Tibial nerve (tissue), 4 donors: ENCODE results near the gene UNC119. TPM values are rescaled to one million over a fixed set of nuclear protein-coding genes. Genes with fewer than 3 reads are reported as not detected.

ENCODE experiments used
- DNase-seq, 2 donors: peaks; one replicate each; pipeline ENCODE4 v3.0.0-alpha.2; 2019; ENCODE audit warnings: low spot score in 2 of 2
- H3K27ac ChIP-seq, 4 donors: fragments of 200-600 bp; sonication (generic) in 3 of 4; one replicate each; pipeline ENCODE4 v1.5.1; 2017 to 2019; ENCODE audit warnings: mild to moderate bottlenecking in 1 of 4
- H3K27me3 ChIP-seq, 2 donors: fragments of 200-600 bp; sonication (generic) in 1 of 2; one replicate each; pipeline versions ENCODE4 v1.5.1 to v1.6.0; 2017 to 2019
- H3K36me3 ChIP-seq, 3 donors: fragments of 200-600 bp; sonication (generic); one replicate each; pipeline ENCODE4 v1.5.1; 2018 to 2019
- H3K4me1 ChIP-seq, 4 donors: fragments of 200-600 bp; sonication (generic) in 3 of 4; one replicate each; pipeline ENCODE4 v1.5.1; 2017 to 2019
- H3K4me3 ChIP-seq, 4 donors: fragments of 200-600 bp; sonication (generic) in 3 of 4; one replicate each; pipeline ENCODE4 v1.5.1; 2017 to 2019; ENCODE audit warnings: mild to moderate bottlenecking in 1 of 4, moderate library complexity in 1 of 4
- H3K9me3 ChIP-seq, 4 donors: fragments of 200-600 bp; sonication (generic) in 3 of 4; one replicate each; pipeline ENCODE4 v1.5.1; 2017 to 2019
- CTCF ChIP-seq, 5 experiments: fragments of 200-600 bp in 3 of 5; fragments of 450-650 bp in 2 of 5; sonication (generic) in 3 of 5; IDR thresholded peaks; one replicate each; pipeline ENCODE4 v1.5.1; 2016 to 2019; ENCODE audit warnings: antibody characterized with exemption in 5 of 5, mild to moderate bottlenecking in 3 of 5, moderate library complexity in 2 of 5
- EP300 ChIP-seq, 2 donors: sonication (generic); formaldehyde crosslinking; IDR thresholded peaks; one replicate each; pipeline ENCODE4 v1.6.1; 2017; ENCODE audit warnings: antibody characterized with exemption in 2 of 2, mild to moderate bottlenecking in 1 of 2
- POLR2A ChIP-seq, 2 donors: fragments of 450-650 bp; IDR thresholded peaks; one replicate each; pipeline ENCODE4 v1.6.1; 2017; ENCODE audit warnings: antibody characterized with exemption in 2 of 2, mild to moderate bottlenecking in 2 of 2, moderate library complexity in 2 of 2
- WGBS, 2 donors: methylation state at CpG; one replicate each; pipeline ENCODE4 v1.1.5; 2018; 5-methylcytosine and 5-hydroxymethylcytosine counted together
- total RNA-seq, 4 donors: library from RNA; depleted of rRNA; stranded (reverse); fragments of >200 nt; gene quantifications; one replicate each; pipeline ENCODE4 v1.1.0, GENCODE V29; 2016

The UNC119 gene
- total RNA-seq, 4 donors from 2014 or later: 20.5 to 30.0 (median 22.4) TPM

GRCh38 chr17:28554565-28554964, 2.1 kb upstream of the UNC119 start:
- no peak for DNase-seq
- Histone ChIP-seq H3K27me3 (no peaks in the 10 kb centered on the region), H3K36me3 (peaks cover 6 to 64% (median 26%) of the 10 kb centered on the region in 3 donors), H3K4me1 (peaks cover 0 to 29% (median 7%) of the 10 kb centered on the region in 4 donors), H3K9me3 (no peaks in the 10 kb centered on the region), H3K4me3 (no peak overlapping the region), H3K27ac (no peak overlapping the region)
- 75 to 93% methylated on average over 6 of the region's 6 CpGs for WGBS, 2 donors
- TF ChIP-seq POLR2A (IDR thresholded peaks at IDR 0.05) (no peak), EP300 (IDR thresholded peaks at IDR 0.05) (no peak), CTCF (IDR thresholded peaks at IDR 0.05) (no peak)

- H3K9me3 ChIP-seq: no peaks in the 10 kb centered on the region
- peaks cover 6 to 49% (median 24%) of the 10 kb centered on the region in 3 donors for H3K36me3 ChIP-seq
- no peak for TF ChIP-seq POLR2A (IDR thresholded peaks at IDR 0.05)
- no peak for TF ChIP-seq EP300 (IDR thresholded peaks at IDR 0.05)
- peak overlapping the region in 3 of 4 donors; percentile 47 to 82 (median 80) for H3K27ac ChIP-seq
- WGBS, 2 donors: 83 to 92% methylated on average over 5 of the region's 5 CpGs
- H3K4me1 ChIP-seq: peaks cover 0 to 37% (median 9%) of the 10 kb centered on the region in 4 donors
- no peaks in the 10 kb centered on the region for H3K27me3 ChIP-seq
- peak overlapping the region in 1 of 4 donors; percentile 74 for H3K4me3 ChIP-seq
- DNase-seq: no peak
Observed at GRCh38 chr17:28553000-28553505, 629 bp upstream of the UNC119 start.

GRCh38 chr17:28551421-28552175, 826 bp downstream of the UNC119 start:
- WGBS, 2 donors: 13 to 20% methylated on average over 10 of the region's 10 CpGs
- no peak for DNase-seq
- Histone ChIP-seq H3K36me3 (peaks cover 5 to 44% (median 22%) of the 10 kb centered on the region in 3 donors), H3K4me1 (peaks cover 0 to 37% (median 9%) of the 10 kb centered on the region in 4 donors), H3K27me3 (no peaks in the 10 kb centered on the region), H3K4me3 (peak overlapping the region; percentile 67 to 95 (median 72)), H3K9me3 (no peaks in the 10 kb centered on the region), H3K27ac (peak overlapping the region in 3 of 4 donors; percentile 47 to 82 (median 80))
- no peak for TF ChIP-seq CTCF (IDR thresholded peaks at IDR 0.05)
- no peak for TF ChIP-seq EP300 (IDR thresholded peaks at IDR 0.05)
- no peak for TF ChIP-seq POLR2A (IDR thresholded peaks at IDR 0.05)

GRCh38 chr17:28550858-28551257, 1.6 kb downstream of the UNC119 start:
- TF ChIP-seq EP300 (IDR thresholded peaks at IDR 0.05) (no peak), POLR2A (IDR thresholded peaks at IDR 0.05) (no peak), CTCF (IDR thresholded peaks at IDR 0.05) (no peak)

GRCh38 chr17:28549236-28550132, 2.9 kb downstream of the UNC119 start:
- H3K4me1 ChIP-seq: peaks cover 0 to 37% (median 9%) of the 10 kb centered on the region in 4 donors
- WGBS, 2 donors: 80% methylated on average over 3 of the region's 3 CpGs
- H3K4me3 ChIP-seq: no peak overlapping the region
- no peaks in the 10 kb centered on the region for H3K9me3 ChIP-seq
- H3K36me3 ChIP-seq: peaks cover 0 to 24% (median 9%) of the 10 kb centered on the region in 3 donors
- peak overlapping the region in 1 of 4 donors; percentile 12 for H3K27ac ChIP-seq
- H3K27me3 ChIP-seq: no peaks in the 10 kb centered on the region
- no peak for DNase-seq
- TF ChIP-seq POLR2A (IDR thresholded peaks at IDR 0.05) (no peak), EP300 (IDR thresholded peaks at IDR 0.05) (no peak), CTCF (IDR thresholded peaks at IDR 0.05) (no peak)

More at GRCh38 chr17:28550858-28551257, 1.6 kb downstream of the UNC119 start:
- 100% methylated on average over 1 of the region's 1 CpG for WGBS, 2 donors
- Histone ChIP-seq H3K4me1 (peaks cover 0 to 37% (median 9%) of the 10 kb centered on the region in 4 donors), H3K9me3 (no peaks in the 10 kb centered on the region), H3K27me3 (no peaks in the 10 kb centered on the region), H3K27ac (no peak overlapping the region), H3K4me3 (no peak overlapping the region), H3K36me3 (peaks cover 2 to 38% (median 20%) of the 10 kb centered on the region in 3 donors)
- DNase-seq: no peak
